ENCODE measurements around the gene TMEM213.

- TF ChIP-seq CTCF (conservative IDR thresholded peaks at IDR 0.05 in 1 of 2, IDR thresholded peaks at IDR 0.05 in 1 of 2; ENCODE audit: low read depth in 1 of 2, low read length in 2 of 2) (no peak), EZH2 (IDR thresholded peaks at IDR 0.05; ENCODE audit: low read length, missing control alignments) (no peak)
Measured at GRCh38 chr7:138835087-138835486, 37.3 kb downstream of the TMEM213 start.
